ENCODE data around the gene ADAMTS12.

Gene ADAMTS12

DNA sequence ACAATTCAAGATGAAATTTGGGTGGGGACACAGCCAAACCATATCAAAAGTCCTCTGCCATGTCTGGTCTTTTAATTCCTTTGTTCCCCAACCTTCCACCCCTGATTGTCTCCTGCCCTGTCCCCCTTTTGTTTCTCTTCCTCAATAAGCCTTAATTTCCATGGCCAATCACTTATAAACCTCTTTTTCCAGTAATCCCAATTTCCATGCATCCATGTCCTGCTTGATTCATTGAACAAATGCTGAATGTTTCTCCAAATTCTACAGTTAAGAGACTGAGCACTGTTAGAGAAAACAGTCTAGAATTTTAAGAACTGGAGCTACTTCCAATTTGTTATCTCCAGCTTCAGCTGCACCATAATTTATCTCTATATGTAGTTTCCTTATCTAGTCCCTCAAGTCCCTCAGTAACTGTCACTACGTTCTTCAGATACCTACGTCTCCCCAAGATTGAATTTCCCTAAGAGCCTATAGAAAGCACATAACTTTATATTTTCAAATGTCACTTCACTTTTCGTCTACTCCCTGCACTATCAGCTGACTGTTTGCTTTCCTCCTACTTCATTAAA, 416.8 kb downstream of the ADAMTS12 start:
- no peak for TF ChIP-seq TAF1 (IDR thresholded peaks at IDR 0.05; ENCODE audit: low read depth, low read length)
- TF ChIP-seq PAX5 (IDR thresholded peaks at IDR 0.05; ENCODE audit: insufficient read depth, low read length, severe bottlenecking), result no peak
- TF ChIP-seq POU2F2 (IDR thresholded peaks at IDR 0.05; ENCODE audit: low read depth, low read length), result no peak
- TF ChIP-seq POLR2AphosphoS5 (IDR thresholded peaks at IDR 0.05; ENCODE audit: low read depth, low read length), result no peak
- no peak for TF ChIP-seq POLR2A (IDR thresholded peaks at IDR 0.05; ENCODE audit: low read depth, low read length)
- TF ChIP-seq SPI1 (IDR thresholded peaks at IDR 0.05; ENCODE audit: low read depth, low read length), result no peak
- no peak for FAIRE-seq
- DNase-seq (ENCODE audit: insufficient read length, low spot score), result no peak

- FAIRE-seq (no peak), DNase-seq (ENCODE audit: insufficient read length, low spot score) (no peak)
- no peak for TF ChIP-seq PAX5 (IDR thresholded peaks at IDR 0.05; ENCODE audit: insufficient read depth, low read length, severe bottlenecking)
- no peak for TF ChIP-seq TAF1 (IDR thresholded peaks at IDR 0.05; ENCODE audit: low read depth, low read length)
- TF ChIP-seq SPI1 (IDR thresholded peaks at IDR 0.05; ENCODE audit: low read depth, low read length), result no peak
- no peak for TF ChIP-seq POLR2A (IDR thresholded peaks at IDR 0.05; ENCODE audit: low read depth, low read length)
- no peak for TF ChIP-seq POU2F2 (IDR thresholded peaks at IDR 0.05; ENCODE audit: low read depth, low read length)
- TF ChIP-seq POLR2AphosphoS5 (IDR thresholded peaks at IDR 0.05; ENCODE audit: low read depth, low read length), result no peak
These were observed 417.8 kb downstream of the ADAMTS12 start for GRCh38 chr5:33474004-33474403.
